GM23338 (cell line): Measurements from ENCODE around the gene ABCC6.
"Not testable (repeated sequence)": the region's sequence is repeated elsewhere in the genome, so short reads cannot be mapped to it uniquely, and the experiment has no call there.

Source experiments
- CREB1 ChIP-seq: fragments of 250-450 bp; sonication (Bioruptor Pico); IDR thresholded peaks from 2 replicates; pipeline ENCODE4 v1.5.0; 2020; ENCODE audit warnings: low read depth, mild to moderate bottlenecking, moderate library complexity
- JUNB ChIP-seq: IDR thresholded peaks from one replicate; pipeline ENCODE4 v1.6.1; 2016; ENCODE audit warnings: antibody characterized with exemption; ENCODE audit not compliant: unreplicated experiment
- POLR2AphosphoS5 ChIP-seq: IDR thresholded peaks from 2 replicates; pipeline ENCODE4 v1.6.1; 2016; ENCODE audit warnings: antibody characterized with exemption, low read depth
- TF ChIP-seq, protein P1 (sequence below), 2 experiments: fragments of 200-600 bp in 1 of 2; sonication (generic) in 1 of 2; conservative IDR thresholded peaks; 2 replicates each; pipeline versions ENCODE4 v1.5.1 to v1.6.1; 2016 to 2017; ENCODE audit warnings: antibody characterized with exemption in 2 of 2, low read depth in 2 of 2, mild to moderate bottlenecking in 2 of 2, moderate library complexity in 1 of 2

DNA sequence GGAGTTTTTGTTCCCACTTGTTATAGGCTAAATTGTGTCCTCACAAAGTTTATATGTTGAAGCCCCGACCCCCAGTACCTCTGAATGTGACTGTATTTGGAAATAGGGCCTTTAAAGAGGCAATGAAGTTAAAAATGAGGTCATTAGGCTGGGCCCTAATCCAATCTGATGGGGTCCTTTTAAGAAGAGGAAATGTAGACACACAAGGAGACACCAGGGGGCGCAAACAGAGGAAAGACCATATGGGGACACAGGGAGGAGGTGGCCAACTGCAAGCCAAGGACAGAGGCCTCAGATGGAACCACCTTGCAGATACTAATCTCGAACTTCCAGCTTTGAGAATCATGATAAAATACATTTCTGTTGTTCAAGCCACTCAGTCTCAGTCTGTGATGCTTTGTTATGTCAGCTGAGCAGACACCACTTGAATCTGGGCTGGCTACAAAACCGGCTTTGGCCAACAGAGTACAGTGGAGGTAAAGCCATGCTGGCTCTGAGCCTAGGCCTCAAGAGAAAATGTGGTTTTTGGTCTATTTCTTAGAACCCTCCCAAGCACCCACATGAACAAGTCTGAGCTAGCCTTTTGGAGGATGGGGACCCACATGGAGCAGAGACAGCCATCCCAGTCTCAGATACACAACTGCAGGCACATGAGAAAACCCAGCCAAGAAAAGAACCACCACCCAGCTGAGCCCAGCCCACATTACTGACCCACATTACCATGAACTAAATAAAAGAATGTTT, 20.7 kb downstream of the ABCC6 start:
- TF ChIP-seq, protein P1, sequence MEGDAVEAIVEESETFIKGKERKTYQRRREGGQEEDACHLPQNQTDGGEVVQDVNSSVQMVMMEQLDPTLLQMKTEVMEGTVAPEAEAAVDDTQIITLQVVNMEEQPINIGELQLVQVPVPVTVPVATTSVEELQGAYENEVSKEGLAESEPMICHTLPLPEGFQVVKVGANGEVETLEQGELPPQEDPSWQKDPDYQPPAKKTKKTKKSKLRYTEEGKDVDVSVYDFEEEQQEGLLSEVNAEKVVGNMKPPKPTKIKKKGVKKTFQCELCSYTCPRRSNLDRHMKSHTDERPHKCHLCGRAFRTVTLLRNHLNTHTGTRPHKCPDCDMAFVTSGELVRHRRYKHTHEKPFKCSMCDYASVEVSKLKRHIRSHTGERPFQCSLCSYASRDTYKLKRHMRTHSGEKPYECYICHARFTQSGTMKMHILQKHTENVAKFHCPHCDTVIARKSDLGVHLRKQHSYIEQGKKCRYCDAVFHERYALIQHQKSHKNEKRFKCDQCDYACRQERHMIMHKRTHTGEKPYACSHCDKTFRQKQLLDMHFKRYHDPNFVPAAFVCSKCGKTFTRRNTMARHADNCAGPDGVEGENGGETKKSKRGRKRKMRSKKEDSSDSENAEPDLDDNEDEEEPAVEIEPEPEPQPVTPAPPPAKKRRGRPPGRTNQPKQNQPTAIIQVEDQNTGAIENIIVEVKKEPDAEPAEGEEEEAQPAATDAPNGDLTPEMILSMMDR (conservative IDR thresholded peaks at IDR 0.05; ENCODE audit: low read depth in 2 of 2): peak; percentile 45 to 53
- not testable (repeated sequence) for TF ChIP-seq CREB1 (CRISPR knock-in tag); POLR2AphosphoS5; JUNB
